GM12892 (cell line): Measurements from ENCODE around the gene DDRGK1.

ENCODE experiments used
- POLR2A ChIP-seq: IDR thresholded peaks from 2 replicates; pipeline ENCODE4 v1.6.1; 2011; ENCODE audit warnings: low read depth, low read length, control low read depth
- POLR2AphosphoS5 ChIP-seq: IDR thresholded peaks from 2 replicates; pipeline ENCODE4 v1.6.1; 2011; ENCODE audit warnings: low read depth, low read length, control low read depth
- TAF1 ChIP-seq: IDR thresholded peaks from 2 replicates; pipeline ENCODE4 v1.6.1; 2011; ENCODE audit warnings: low read depth, mild to moderate bottlenecking, control low read depth, low read length, borderline replicate concordance

GRCh38 chr20:3251806-3252205, 47.3 kb upstream of the DDRGK1 start:
- no peak for TF ChIP-seq POLR2A
- no peak for TF ChIP-seq POLR2AphosphoS5
- no peak for TF ChIP-seq TAF1
